PC-9 (cell line): ENCODE measurements around the gene PLA2G2A.

Source experiments
- EZH2 ChIP-seq: fragments of 200-600 bp; sonication (generic); IDR thresholded peaks from 2 replicates; pipeline ENCODE4 v1.8.0; 2017; ENCODE audit warnings: antibody characterized with exemption, low read depth
- TF ChIP-seq, protein P1 (sequence below): fragments of 200-600 bp; sonication (generic); conservative IDR thresholded peaks from 2 replicates; pipeline ENCODE4 v1.6.1; 2017; ENCODE audit warnings: mixed run types, antibody characterized with exemption, mild to moderate bottlenecking, moderate library complexity

DNA sequence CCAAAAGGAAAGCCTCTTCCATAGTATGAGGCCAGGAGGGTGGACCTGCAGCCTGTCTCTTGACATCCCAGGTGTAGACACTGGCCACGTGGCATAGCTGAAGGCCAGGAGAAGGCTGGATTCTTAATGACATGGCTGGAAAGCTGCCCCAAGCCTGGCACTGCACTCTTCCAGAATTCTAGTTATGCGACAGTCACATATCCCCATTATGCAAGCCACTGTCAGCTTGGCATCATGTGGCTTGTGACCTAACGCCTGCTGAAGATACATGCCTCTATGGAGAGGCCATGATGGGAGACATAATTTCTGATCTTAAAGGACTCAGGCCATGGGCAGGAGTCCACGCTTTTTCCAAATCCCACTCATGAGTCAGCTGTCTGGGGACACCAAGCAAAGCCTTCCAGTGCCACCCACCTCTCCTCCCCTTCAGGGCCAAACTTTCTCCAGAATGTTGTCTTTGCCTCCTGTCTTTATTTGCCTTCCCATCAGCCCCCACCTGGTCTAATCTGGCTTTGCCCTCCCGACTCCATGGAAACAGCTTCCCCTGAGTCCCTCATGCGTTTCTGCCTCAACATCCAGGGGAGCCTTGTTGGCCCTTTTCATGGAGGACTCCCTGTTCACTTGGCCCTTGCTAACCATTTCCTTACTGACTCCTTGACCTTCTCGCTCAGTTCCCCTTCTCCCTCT lies 3.0 kb downstream of the PLA2G2A start:
- TF ChIP-seq, protein P1, sequence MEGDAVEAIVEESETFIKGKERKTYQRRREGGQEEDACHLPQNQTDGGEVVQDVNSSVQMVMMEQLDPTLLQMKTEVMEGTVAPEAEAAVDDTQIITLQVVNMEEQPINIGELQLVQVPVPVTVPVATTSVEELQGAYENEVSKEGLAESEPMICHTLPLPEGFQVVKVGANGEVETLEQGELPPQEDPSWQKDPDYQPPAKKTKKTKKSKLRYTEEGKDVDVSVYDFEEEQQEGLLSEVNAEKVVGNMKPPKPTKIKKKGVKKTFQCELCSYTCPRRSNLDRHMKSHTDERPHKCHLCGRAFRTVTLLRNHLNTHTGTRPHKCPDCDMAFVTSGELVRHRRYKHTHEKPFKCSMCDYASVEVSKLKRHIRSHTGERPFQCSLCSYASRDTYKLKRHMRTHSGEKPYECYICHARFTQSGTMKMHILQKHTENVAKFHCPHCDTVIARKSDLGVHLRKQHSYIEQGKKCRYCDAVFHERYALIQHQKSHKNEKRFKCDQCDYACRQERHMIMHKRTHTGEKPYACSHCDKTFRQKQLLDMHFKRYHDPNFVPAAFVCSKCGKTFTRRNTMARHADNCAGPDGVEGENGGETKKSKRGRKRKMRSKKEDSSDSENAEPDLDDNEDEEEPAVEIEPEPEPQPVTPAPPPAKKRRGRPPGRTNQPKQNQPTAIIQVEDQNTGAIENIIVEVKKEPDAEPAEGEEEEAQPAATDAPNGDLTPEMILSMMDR: no peak
- no peak for TF ChIP-seq EZH2
